PC-3 (cell line): ENCODE data around the gene ZNF488.

Source experiments
- CTCF ChIP-seq: fragments of 300-600 bp; sonication (generic); conservative IDR thresholded peaks from 2 replicates; pipeline ENCODE4 v1.5.1; 2017; ENCODE audit warnings: antibody characterized with exemption, low read depth, mild to moderate bottlenecking, low read length
- EZH2phosphoT487 ChIP-seq: fragments of 300-600 bp; sonication (generic); IDR thresholded peaks from 2 replicates; pipeline ENCODE4 v1.6.1; 2018; ENCODE audit warnings: mild to moderate bottlenecking, antibody characterized with exemption, low read length, borderline replicate concordance

GRCh38 chr10:47424231-47424630 lies 40.1 kb upstream of the ZNF488 start:
- no peak for TF ChIP-seq CTCF
- no peak for TF ChIP-seq EZH2phosphoT487
